GM23338 (cell line): ENCODE data around the gene DNAJC15. TPM values are rescaled to one million over a fixed set of nuclear protein-coding genes. Genes with fewer than 3 reads are reported as not detected.

Experiments used
- ATAC-seq: fragments of 200-7000 bp; cut with Tn5 transposase; 3 replicates; pipeline ENCODE4 v1.9.1; 2020
- DNase-seq: peaks from one replicate; pipeline ENCODE4 v3.0.0-alpha.2; 2015; ENCODE audit warnings: low spot score
- H2AFZ ChIP-seq: fragments of 200-600 bp; sonication (generic); 2 replicates; pipeline ENCODE4 v1.8.0; 2016; ENCODE audit warnings: antibody characterized with exemption, mild to moderate bottlenecking, moderate library complexity
- H3F3A ChIP-seq: fragments of 200-600 bp; sonication (generic); replicated peaks from 2 replicates; pipeline ENCODE4 v1.8.0; 2017; ENCODE audit warnings: antibody characterized with exemption, mixed run types, low read depth
- H3K27ac ChIP-seq: fragments of 200-600 bp; sonication (generic); 2 replicates; pipeline ENCODE4 v1.6.1; 2016; ENCODE audit warnings: low read depth
- H3K27me3 ChIP-seq: fragments of 200-600 bp; sonication (generic); 2 replicates; pipeline ENCODE4 v1.8.0; 2016; ENCODE audit warnings: mild to moderate bottlenecking, mixed run types, moderate library complexity; ENCODE audit not compliant: insufficient read depth
- H3K36me3 ChIP-seq: fragments of 200-600 bp; sonication (generic); 2 replicates; pipeline ENCODE4 v1.8.0; 2016; ENCODE audit warnings: mild to moderate bottlenecking; ENCODE audit not compliant: insufficient read depth
- H3K4me1 ChIP-seq: fragments of 200-600 bp; sonication (generic); 2 replicates; pipeline ENCODE4 v1.8.0; 2016; ENCODE audit warnings: mild to moderate bottlenecking, moderate library complexity; ENCODE audit not compliant: insufficient read depth
- H3K4me2 ChIP-seq: fragments of 200-600 bp; sonication (generic); 2 replicates; pipeline ENCODE4 v1.7.1; 2017; ENCODE audit warnings: mixed run types
- H3K4me3 ChIP-seq: fragments of 200-600 bp; sonication (generic); 2 replicates; pipeline ENCODE4 v1.6.1; 2016; ENCODE audit warnings: mixed run types
- H3K79me2 ChIP-seq: fragments of 200-600 bp; sonication (generic); replicated peaks from 2 replicates; pipeline ENCODE4 v1.8.0; 2017; ENCODE audit warnings: mild to moderate bottlenecking; ENCODE audit not compliant: insufficient read depth
- H3K9me2 ChIP-seq: fragments of 200-600 bp; sonication (generic); 2 replicates; pipeline ENCODE4 v1.8.0; 2017; ENCODE audit not compliant: insufficient read depth
- H4K20me1 ChIP-seq: fragments of 200-600 bp; sonication (generic); replicated peaks from 2 replicates; pipeline ENCODE4 v1.8.0; 2017; ENCODE audit warnings: mild to moderate bottlenecking; ENCODE audit not compliant: insufficient read depth
- H3K27ac Mint-ChIP-seq: 2 replicates; pipeline ENCODE4 v1.8.0; 2020; ENCODE audit warnings: inconsistent platforms, mild to moderate bottlenecking, moderate library complexity, mixed read lengths
- H3K27me3 Mint-ChIP-seq: 3 replicates; pipeline ENCODE4 v1.8.0; 2022; ENCODE audit warnings: low read depth, mild to moderate bottlenecking, moderate library complexity, mixed read lengths, inconsistent platforms; ENCODE audit not compliant: insufficient read depth, poor library complexity
- H3K36me3 Mint-ChIP-seq: 3 replicates; pipeline ENCODE4 v1.8.0; 2021; ENCODE audit warnings: low read depth, mild to moderate bottlenecking, inconsistent platforms, moderate library complexity, mixed read lengths
- H3K4me1 Mint-ChIP-seq: 3 replicates; pipeline ENCODE4 v1.8.0; 2020; ENCODE audit warnings: mild to moderate bottlenecking, inconsistent platforms, mixed read lengths
- H3K4me3 Mint-ChIP-seq: 3 replicates; pipeline ENCODE4 v1.8.0; 2021; ENCODE audit warnings: moderate library complexity, mild to moderate bottlenecking, inconsistent platforms, mixed read lengths
- H3K9me3 Mint-ChIP-seq: 3 replicates; pipeline ENCODE4 v1.8.0; 2020; ENCODE audit warnings: moderate library complexity, mild to moderate bottlenecking, inconsistent platforms, mixed read lengths
- ETS1 ChIP-seq: IDR thresholded peaks from 2 replicates; pipeline ENCODE4 v1.6.1; 2016; ENCODE audit warnings: antibody characterized with exemption
- polyA plus RNA-seq: library from polyadenylated mRNA; unstranded; fragments of >200 nt; fragmentation: Nextera tagmentation; extraction: Ambion mirVana; gene quantifications from 2 replicates; pipeline ENCODE4 v1.2.1, GENCODE V29; 2016
- total RNA-seq: library from RNA; depleted of rRNA; stranded (reverse); fragments of >200 nt; shearing (Covaris generic); gene quantifications from 2 replicates; pipeline ENCODE4 v1.2.3, GENCODE V29; 2014
- TF ChIP-seq, protein P1 (sequence below): fragments of 250-450 bp; sonication (Bioruptor Pico); IDR thresholded peaks from 2 replicates; pipeline ENCODE4 v1.5.0; 2020; ENCODE audit warnings: mild to moderate bottlenecking, moderate library complexity

Gene DNAJC15
- total and polyA plus RNA-seq, 2 experiments from 2014 or later, result 11.4 to 80.4 TPM

DNA sequence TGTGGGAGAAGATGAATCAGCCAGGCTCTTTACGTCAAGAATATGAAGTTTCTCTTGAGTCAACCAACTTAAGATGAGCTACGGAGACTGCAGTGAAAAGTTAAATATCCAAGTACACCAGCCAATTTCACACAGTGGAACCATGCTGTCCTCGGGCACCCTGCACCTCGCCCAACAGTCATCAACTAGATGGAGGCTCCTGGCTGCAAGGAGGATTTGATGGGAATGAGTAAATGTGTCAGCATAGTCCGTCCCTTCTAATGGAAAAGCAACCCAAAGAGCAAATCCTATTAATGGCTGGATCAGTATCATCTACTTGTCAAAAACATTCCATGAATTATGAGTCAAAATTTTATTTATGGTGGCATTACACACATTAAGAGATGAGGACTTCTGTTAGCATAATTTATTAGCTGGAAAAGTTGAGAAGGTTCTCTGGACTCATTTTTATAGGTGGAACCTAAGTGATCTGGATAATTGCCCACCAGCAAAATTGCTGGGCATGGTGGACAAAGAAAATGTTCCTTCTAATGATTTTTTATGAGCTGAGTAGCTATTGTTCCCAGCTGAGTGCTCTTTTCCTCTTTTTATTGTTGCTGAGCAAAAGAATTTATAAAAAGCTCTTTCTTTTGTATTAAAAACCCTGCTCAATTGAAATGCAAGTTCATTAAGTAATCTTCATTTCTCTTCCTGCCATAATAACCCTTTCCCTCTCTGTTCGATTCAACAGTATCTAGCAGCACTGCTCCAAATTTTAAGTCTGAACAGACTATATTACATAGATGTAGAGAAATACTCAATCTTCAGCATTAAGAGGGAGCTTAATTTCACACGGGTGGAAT is 88.4 kb downstream of the DNAJC15 start (continued):
- TF ChIP-seq, protein P1, sequence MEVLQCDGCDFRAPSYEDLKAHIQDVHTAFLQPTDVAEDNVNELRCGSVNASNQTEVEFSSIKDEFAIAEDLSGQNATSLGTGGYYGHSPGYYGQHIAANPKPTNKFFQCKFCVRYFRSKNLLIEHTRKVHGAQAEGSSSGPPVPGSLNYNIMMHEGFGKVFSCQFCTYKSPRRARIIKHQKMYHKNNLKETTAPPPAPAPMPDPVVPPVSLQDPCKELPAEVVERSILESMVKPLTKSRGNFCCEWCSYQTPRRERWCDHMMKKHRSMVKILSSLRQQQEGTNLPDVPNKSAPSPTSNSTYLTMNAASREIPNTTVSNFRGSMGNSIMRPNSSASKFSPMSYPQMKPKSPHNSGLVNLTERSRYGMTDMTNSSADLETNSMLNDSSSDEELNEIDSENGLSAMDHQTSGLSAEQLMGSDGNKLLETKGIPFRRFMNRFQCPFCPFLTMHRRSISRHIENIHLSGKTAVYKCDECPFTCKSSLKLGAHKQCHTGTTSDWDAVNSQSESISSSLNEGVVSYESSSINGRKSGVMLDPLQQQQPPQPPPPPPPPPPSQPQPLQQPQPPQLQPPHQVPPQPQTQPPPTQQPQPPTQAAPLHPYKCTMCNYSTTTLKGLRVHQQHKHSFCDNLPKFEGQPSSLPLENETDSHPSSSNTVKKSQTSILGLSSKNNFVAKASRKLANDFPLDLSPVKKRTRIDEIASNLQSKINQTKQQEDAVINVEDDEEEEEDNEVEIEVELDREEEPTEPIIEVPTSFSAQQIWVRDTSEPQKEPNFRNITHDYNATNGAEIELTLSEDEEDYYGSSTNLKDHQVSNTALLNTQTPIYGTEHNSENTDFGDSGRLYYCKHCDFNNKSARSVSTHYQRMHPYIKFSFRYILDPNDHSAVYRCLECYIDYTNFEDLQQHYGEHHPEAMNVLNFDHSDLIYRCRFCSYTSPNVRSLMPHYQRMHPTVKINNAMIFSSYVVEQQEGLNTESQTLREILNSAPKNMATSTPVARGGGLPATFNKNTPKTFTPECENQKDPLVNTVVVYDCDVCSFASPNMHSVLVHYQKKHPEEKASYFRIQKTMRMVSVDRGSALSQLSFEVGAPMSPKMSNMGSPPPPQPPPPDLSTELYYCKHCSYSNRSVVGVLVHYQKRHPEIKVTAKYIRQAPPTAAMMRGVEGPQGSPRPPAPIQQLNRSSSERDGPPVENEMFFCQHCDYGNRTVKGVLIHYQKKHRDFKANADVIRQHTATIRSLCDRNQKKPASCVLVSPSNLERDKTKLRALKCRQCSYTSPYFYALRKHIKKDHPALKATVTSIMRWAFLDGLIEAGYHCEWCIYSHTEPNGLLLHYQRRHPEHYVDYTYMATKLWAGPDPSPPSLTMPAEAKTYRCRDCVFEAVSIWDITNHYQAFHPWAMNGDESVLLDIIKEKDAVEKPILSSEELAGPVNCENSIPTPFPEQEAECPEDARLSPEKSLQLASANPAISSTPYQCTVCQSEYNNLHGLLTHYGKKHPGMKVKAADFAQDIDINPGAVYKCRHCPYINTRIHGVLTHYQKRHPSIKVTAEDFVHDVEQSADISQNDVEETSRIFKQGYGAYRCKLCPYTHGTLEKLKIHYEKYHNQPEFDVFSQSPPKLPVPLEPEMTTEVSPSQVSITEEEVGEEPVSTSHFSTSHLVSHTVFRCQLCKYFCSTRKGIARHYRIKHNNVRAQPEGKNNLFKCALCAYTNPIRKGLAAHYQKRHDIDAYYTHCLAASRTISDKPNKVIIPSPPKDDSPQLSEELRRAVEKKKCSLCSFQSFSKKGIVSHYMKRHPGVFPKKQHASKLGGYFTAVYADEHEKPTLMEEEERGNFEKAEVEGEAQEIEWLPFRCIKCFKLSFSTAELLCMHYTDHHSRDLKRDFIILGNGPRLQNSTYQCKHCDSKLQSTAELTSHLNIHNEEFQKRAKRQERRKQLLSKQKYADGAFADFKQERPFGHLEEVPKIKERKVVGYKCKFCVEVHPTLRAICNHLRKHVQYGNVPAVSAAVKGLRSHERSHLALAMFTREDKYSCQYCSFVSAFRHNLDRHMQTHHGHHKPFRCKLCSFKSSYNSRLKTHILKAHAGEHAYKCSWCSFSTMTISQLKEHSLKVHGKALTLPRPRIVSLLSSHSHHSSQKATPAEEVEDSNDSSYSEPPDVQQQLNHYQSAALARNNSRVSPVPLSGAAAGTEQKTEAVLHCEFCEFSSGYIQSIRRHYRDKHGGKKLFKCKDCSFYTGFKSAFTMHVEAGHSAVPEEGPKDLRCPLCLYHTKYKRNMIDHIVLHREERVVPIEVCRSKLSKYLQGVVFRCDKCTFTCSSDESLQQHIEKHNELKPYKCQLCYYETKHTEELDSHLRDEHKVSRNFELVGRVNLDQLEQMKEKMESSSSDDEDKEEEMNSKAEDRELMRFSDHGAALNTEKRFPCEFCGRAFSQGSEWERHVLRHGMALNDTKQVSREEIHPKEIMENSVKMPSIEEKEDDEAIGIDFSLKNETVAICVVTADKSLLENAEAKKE (CRISPR knock-in tag), result no peak

GRCh38 chr13:43113603-43114002 is 90.2 kb downstream of the DNAJC15 start:
- Mint-ChIP-seq H3K4me3 (no peak overlapping the region), H3K9me3 (no peaks in the 10 kb centered on the region), H3K36me3 (no peaks in the 10 kb centered on the region), H3K27ac (no peak overlapping the region), H3K27me3 (no peaks in the 10 kb centered on the region), H3K4me1 (peaks cover 7% of the 10 kb centered on the region; the same call in 1 of the 3 replicates)
- H3K27ac ChIP-seq, result no peak overlapping the region
- no peak overlapping the region for H2AFZ ChIP-seq
- no peak for ATAC-seq
- H3K4me2 ChIP-seq, result no peak overlapping the region
- H3K4me3 ChIP-seq, result no peak overlapping the region
- no peaks in the 10 kb centered on the region for H4K20me1 ChIP-seq
- DNase-seq, result no peak
- no peaks in the 10 kb centered on the region for H3K27me3 ChIP-seq
- no peaks in the 10 kb centered on the region for H3F3A ChIP-seq
- H3K9me2 ChIP-seq, result no peaks in the 10 kb centered on the region; the same call in 1 of the 2 replicates
- no peaks in the 10 kb centered on the region for H3K79me2 ChIP-seq
- no peaks in the 10 kb centered on the region for H3K36me3 ChIP-seq
- no peaks in the 10 kb centered on the region for H3K4me1 ChIP-seq
- TF ChIP-seq, protein P1 (CRISPR knock-in tag), result no peak
- no peak for TF ChIP-seq ETS1
